Activated naive CD8-positive, alpha-beta T cell (primary cell): ENCODE data around the gene GPR108.
A peak's percentile ranks its signal among the peaks of the same experiment; 100 is the strongest.
"Not testable (repeated sequence)": the region's sequence is repeated elsewhere in the genome, so short reads cannot be mapped to it uniquely, and the experiment has no call there.

ENCODE experiments used
- H3K27ac Mint-ChIP-seq: one replicate; pipeline ENCODE4 v1.8.0; 2021; ENCODE audit warnings: mixed read lengths
- H3K27me3 Mint-ChIP-seq: one replicate; pipeline ENCODE4 v1.8.0; 2021; ENCODE audit warnings: mixed read lengths
- H3K36me3 Mint-ChIP-seq: one replicate; pipeline ENCODE4 v1.8.0; 2021; ENCODE audit warnings: mixed read lengths
- H3K4me1 Mint-ChIP-seq: one replicate; pipeline ENCODE4 v1.8.0; 2021; ENCODE audit warnings: low read depth, mixed read lengths
- H3K4me3 Mint-ChIP-seq: one replicate; pipeline ENCODE4 v1.8.0; 2021; ENCODE audit warnings: mild to moderate bottlenecking, mixed read lengths
- H3K9me3 Mint-ChIP-seq: one replicate; pipeline ENCODE4 v1.8.0; 2021; ENCODE audit warnings: low read depth, mixed read lengths

Gene GPR108

DNA sequence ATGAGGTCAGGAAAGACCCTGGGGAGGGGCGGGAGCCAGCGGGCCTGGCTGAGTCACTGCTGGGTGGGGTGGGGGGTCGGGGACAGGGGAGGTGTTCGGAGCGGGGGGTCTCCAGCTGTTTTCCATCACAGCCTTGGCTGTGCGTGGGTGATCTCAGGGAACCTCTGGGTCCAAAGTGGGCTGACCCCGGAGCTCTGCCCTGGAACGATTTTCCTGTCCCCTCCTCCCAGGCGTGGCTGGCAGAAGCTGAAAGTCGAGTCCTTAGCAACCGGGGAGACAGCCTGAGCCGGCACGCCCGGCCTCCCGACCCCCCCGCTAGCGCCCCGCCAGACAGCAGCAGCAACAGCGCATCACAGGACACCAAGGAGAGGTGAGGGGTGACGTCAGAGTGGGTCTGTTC is 12.7 kb upstream of the GPR108 start:
- H3K36me3 Mint-ChIP-seq: no peaks in the 10 kb centered on the region
- H3K27ac Mint-ChIP-seq: no peak overlapping the region
- no peak overlapping the region for H3K4me3 Mint-ChIP-seq
- H3K9me3 Mint-ChIP-seq: no peaks in the 10 kb centered on the region
- peaks cover 7% of the 10 kb centered on the region for H3K4me1 Mint-ChIP-seq
- H3K27me3 Mint-ChIP-seq: no peaks in the 10 kb centered on the region

DNA sequence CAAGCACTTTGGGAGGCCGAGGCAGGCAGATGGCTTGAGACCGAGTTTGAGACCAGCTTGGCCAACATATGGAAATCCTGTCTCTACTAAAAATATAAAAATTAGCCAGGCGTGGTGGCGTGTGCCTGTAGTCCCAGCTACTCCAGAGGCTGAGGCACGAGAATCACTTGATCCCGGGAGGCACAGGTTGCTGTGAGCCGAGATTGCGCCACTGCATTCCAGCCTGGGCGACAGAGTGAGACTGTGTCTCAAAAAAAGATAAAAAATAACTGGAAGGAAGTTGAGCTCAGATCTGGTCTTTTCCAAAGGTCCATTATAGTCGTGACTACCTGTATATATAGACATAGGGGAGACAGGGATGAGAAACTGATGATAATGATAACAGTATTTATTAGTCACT is 11.2 kb upstream of the GPR108 start:
- not testable (repeated sequence) for H3K4me3 Mint-ChIP-seq, H3K36me3 Mint-ChIP-seq, H3K27ac Mint-ChIP-seq, H3K9me3 Mint-ChIP-seq, H3K4me1 Mint-ChIP-seq, H3K27me3 Mint-ChIP-seq

DNA sequence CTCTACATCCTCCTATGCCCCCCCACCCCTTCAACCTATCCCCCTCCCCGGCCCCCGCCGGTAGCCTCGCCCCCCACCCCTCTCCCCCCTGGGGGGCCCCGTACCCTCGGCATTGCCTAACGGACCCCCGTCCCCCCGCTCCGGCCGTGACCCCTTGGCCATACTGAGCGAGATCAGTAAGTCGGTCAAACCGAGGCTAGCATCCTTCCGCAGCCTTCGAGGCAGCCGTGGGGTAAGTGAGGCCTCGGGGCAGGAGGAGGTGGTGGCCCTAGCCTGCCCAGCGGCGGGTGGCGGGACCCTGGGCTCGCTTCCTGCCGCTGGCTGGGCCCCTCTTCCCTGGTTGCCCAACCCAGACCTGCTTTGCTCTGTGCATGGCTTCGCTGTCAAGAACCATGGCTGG is 8.6 kb upstream of the GPR108 start:
- Mint-ChIP-seq H3K27ac (no peak overlapping the region), H3K9me3 (no peaks in the 10 kb centered on the region), H3K4me1 (peaks cover 5% of the 10 kb centered on the region), H3K27me3 (no peaks in the 10 kb centered on the region), H3K4me3 (no peak overlapping the region), H3K36me3 (peaks cover 2% of the 10 kb centered on the region)

DNA sequence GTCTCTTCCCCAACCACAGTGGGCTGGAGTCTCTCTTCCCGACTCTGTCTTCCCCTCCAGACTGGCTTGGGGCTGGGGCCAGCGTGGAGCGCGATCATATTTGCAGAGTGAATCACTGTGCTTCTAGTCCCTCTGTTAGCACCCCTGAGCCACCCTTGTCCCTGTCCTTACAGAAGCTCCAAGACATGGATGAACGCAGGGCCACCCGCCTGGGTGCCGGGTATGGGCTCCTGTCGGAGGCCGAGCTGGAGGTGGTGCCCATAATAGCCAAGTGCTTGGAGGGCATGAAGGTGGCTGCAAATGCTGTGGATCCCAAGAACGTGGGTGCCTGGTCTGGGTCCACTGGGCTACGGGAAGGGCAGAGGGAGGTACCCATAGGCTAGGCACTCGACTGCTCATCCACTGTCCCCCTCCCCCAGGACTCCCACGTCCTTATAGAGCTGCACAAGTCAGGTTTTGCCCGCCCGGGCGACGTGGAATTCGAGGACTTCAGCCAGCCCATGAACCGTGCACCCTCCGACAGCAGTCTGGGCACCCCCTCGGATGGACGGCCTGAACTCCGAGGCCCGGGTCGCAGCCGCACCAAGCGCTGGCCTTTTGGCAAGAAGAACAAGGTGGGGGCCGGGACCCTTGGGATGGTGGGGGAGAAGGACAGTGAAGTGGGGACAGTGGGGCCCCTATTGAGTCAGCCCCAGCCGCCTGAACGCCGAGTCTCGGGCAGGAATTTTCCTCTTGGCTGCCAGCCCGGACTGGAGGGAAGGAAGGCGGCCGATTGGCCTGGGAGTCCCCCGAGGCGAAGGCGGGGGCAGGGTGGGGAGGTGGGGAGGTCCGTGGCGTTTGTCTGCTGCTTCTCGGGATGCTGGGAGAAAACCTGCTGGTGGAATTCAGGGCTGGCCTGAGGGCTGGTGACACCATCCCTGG is 7.3 kb upstream of the GPR108 start:
- H3K27me3 Mint-ChIP-seq: no peaks in the 10 kb centered on the region
- peak overlapping the region; percentile 34 for H3K27ac Mint-ChIP-seq
- no peaks in the 10 kb centered on the region for H3K9me3 Mint-ChIP-seq
- peaks cover 2% of the 10 kb centered on the region for H3K36me3 Mint-ChIP-seq
- H3K4me1 Mint-ChIP-seq: peaks cover 7% of the 10 kb centered on the region
- H3K4me3 Mint-ChIP-seq: no peak overlapping the region

- no peaks in the 10 kb centered on the region for H3K9me3 Mint-ChIP-seq
- H3K27ac Mint-ChIP-seq: peak overlapping the region; percentile 34
- H3K4me3 Mint-ChIP-seq: no peak overlapping the region
- H3K36me3 Mint-ChIP-seq: peaks cover 2% of the 10 kb centered on the region
- H3K4me1 Mint-ChIP-seq: peaks cover 12% of the 10 kb centered on the region
- H3K27me3 Mint-ChIP-seq: no peaks in the 10 kb centered on the region
These were observed 6.5 kb upstream of the GPR108 start for GRCh38 chr19:6743714-6744380.

GRCh38 chr19:6743066-6743465 is 5.7 kb upstream of the GPR108 start:
- H3K27ac Mint-ChIP-seq: no peak overlapping the region
- H3K4me1 Mint-ChIP-seq: peaks cover 20% of the 10 kb centered on the region
- no peak overlapping the region for H3K4me3 Mint-ChIP-seq
- no peaks in the 10 kb centered on the region for H3K27me3 Mint-ChIP-seq
- H3K36me3 Mint-ChIP-seq: peaks cover 2% of the 10 kb centered on the region
- H3K9me3 Mint-ChIP-seq: no peaks in the 10 kb centered on the region

DNA sequence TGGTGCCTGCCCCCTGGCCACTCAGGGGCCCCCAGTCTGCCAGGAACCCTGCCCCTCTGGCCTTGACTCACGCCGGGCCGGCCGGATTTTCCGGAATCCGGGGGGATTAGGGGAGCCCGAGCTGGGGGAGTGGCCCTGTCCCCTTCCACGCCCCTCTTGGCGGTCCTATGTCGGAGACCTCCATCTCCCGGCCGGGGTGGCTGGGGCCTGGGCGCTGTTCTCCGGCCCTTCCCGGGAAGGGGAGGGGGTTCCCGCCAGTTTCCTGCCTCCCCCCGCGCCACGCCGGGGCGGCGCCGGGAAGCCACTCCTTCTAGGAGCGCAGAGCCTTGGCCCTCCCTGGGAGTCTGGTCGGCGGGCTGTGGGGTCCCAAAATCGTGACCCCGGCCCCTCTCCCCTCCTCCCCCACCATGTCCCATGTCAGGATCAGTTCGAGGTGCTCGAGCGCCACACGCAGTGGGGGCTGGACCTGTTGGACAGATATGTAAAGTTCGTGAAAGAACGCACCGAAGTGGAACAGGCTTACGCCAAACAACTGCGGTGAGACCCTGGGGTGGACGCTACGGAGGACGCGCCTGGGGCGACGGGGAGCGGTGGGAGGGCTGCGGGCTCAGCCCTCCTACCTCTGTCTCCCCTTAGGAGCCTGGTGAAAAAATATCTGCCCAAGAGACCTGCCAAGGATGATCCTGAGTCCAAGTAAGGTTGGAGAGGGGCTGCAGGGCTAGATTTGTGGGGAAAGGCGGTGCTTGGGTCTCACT is 3.4 kb upstream of the GPR108 start:
- Mint-ChIP-seq H3K27ac (no peak overlapping the region), H3K9me3 (no peaks in the 10 kb centered on the region), H3K27me3 (no peaks in the 10 kb centered on the region)

GRCh38 chr19:6739883-6740588 is 2.7 kb upstream of the GPR108 start:
- Mint-ChIP-seq H3K4me3 (peak overlapping the region; percentile 85), H3K27ac (no peak overlapping the region), H3K4me1 (peaks cover 32% of the 10 kb centered on the region), H3K9me3 (no peaks in the 10 kb centered on the region), H3K27me3 (no peaks in the 10 kb centered on the region), H3K36me3 (peaks cover 2% of the 10 kb centered on the region)

More for the DNA sequence above, 3.4 kb upstream of the GPR108 start:
- Mint-ChIP-seq H3K4me1 (peaks cover 31% of the 10 kb centered on the region), H3K4me3 (peak overlapping the region; percentile 85), H3K36me3 (peaks cover 2% of the 10 kb centered on the region)

- Mint-ChIP-seq H3K4me1 (peaks cover 32% of the 10 kb centered on the region), H3K27me3 (no peaks in the 10 kb centered on the region), H3K9me3 (no peaks in the 10 kb centered on the region), H3K27ac (peak within 1 kb of the TSS; percentile 97), H3K4me3 (peak within 1 kb of the TSS; percentile 97), H3K36me3 (peaks cover 2% of the 10 kb centered on the region)
These were observed 2.1 kb upstream of the GPR108 start, which contains the start of gene TRIP10 for GRCh38 chr19:6739390-6739882. Gene TRIP10 (plus strand): TSS chr19:6739680. CDS start chr19:6739762, 82 bp downstream.

GRCh38 chr19:6738787-6739389 is 1.5 kb upstream of the GPR108 start:
- peak overlapping the region; percentile 97 for H3K27ac Mint-ChIP-seq
- no peaks in the 10 kb centered on the region for H3K27me3 Mint-ChIP-seq
- H3K36me3 Mint-ChIP-seq: peaks cover 2% of the 10 kb centered on the region
- H3K9me3 Mint-ChIP-seq: no peaks in the 10 kb centered on the region
- peaks cover 32% of the 10 kb centered on the region for H3K4me1 Mint-ChIP-seq
- peak overlapping the region; percentile 97 for H3K4me3 Mint-ChIP-seq

- Mint-ChIP-seq H3K36me3 (peaks cover 2% of the 10 kb centered on the region), H3K27me3 (no peaks in the 10 kb centered on the region), H3K4me1 (peaks cover 32% of the 10 kb centered on the region), H3K9me3 (no peaks in the 10 kb centered on the region), H3K27ac (peak overlapping the region; percentile 97), H3K4me3 (peak overlapping the region; percentile 97)
These were observed 750 bp upstream of the GPR108 start for GRCh38 chr19:6737873-6738786.

DNA sequence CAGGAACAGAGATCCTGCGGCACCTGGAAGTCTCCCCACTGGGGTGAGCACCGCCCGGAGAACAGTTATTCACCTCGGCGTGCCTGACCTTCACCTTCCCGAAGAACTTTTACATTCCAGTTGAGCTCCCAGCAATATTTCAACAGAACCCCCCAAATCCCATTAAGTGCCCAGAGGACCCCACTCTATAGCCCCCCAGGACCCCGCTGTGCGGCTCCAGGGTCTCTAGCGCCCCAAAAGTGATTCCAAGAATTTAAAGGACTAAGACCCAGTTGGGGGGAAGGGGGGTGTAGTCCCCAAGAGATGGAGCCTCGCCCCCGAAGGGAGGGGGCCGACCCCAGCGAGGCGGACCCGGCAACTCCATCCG is 480 bp downstream of the GPR108 start:
- peak overlapping the region; percentile 96 for H3K27ac Mint-ChIP-seq
- peak overlapping the region; percentile 97 for H3K4me3 Mint-ChIP-seq
- no peaks in the 10 kb centered on the region for H3K9me3 Mint-ChIP-seq
- H3K4me1 Mint-ChIP-seq: peaks cover 32% of the 10 kb centered on the region
- H3K36me3 Mint-ChIP-seq: peaks cover 6% of the 10 kb centered on the region
- no peaks in the 10 kb centered on the region for H3K27me3 Mint-ChIP-seq

DNA sequence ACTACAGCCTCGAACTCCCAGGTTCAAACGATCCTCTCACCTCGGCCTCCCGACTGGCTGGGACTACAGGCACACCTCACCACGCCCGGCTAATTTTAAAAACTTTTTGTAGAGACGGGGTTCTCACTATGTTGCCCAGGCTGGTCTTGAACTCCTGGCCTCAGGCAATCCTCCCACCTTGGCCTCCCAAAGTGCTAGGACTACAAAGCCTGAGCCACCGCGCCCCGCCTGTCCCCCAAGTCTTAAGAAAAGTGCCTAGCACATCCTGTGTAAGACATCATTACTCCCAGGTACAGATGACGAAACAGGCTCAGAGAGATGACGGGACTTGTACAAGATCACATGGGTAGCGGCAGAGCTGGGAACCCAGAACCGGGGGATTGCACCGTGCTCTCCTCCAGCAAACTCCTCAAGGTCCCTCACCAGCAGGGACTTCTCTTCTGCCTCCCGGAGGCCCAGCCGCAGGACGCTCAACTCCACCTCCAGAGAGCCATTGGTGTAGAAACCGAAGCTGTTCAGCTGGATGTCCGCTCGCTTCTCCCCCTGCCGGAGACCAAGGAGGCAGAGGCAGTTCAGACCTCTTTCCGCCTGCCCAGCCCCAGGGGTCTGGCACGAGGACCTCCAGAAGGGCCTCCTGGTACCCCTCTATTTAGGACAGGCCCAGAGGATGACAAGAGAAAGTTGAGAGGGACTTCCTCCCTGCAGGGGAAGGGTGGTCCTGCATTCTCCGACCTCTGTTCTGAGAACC is 1.0 kb downstream of the GPR108 start:
- Mint-ChIP-seq H3K4me3 (peak overlapping the region; percentile 97), H3K27me3 (no peaks in the 10 kb centered on the region), H3K9me3 (no peaks in the 10 kb centered on the region), H3K36me3 (peaks cover 6% of the 10 kb centered on the region), H3K27ac (peak overlapping the region; percentile 96), H3K4me1 (peaks cover 30% of the 10 kb centered on the region)
